Karpas-422 (cell line): ENCODE measurements around the gene SLC20A1. TPM values are rescaled to one million over a fixed set of nuclear protein-coding genes. Genes with fewer than 3 reads are reported as not detected.

Experiments
- DNase-seq: peaks from one replicate; pipeline ENCODE4 v3.0.0-alpha.2; 2015
- H2AFZ ChIP-seq: fragments of 200-600 bp; sonication (generic); 2 replicates; pipeline ENCODE4 v1.6.1; 2014; ENCODE audit warnings: antibody characterized with exemption, low read length, mixed read lengths
- H3K27ac ChIP-seq: fragments of 200-600 bp; sonication (generic); 2 replicates; pipeline ENCODE4 v1.5.1; 2014; ENCODE audit warnings: mild to moderate bottlenecking, low read length, moderate library complexity
- H3K27me3 ChIP-seq: fragments of 200-600 bp; sonication (generic); 2 replicates; pipeline ENCODE4 v1.6.1; 2014; ENCODE audit warnings: low read length, mixed read lengths
- H3K36me3 ChIP-seq: fragments of 200-600 bp; sonication (generic); 2 replicates; pipeline ENCODE4 v1.6.1; 2014; ENCODE audit warnings: low read length, mixed read lengths; ENCODE audit not compliant: insufficient read depth
- H3K4me1 ChIP-seq: fragments of 200-600 bp; sonication (generic); 2 replicates; pipeline ENCODE4 v1.6.1; 2014; ENCODE audit warnings: mild to moderate bottlenecking, low read length, mixed read lengths
- H3K4me2 ChIP-seq: fragments of 200-600 bp; sonication (generic); 2 replicates; pipeline ENCODE4 v1.6.1; 2014; ENCODE audit warnings: low read length, low read depth, mild to moderate bottlenecking; ENCODE audit not compliant: poor library complexity, severe bottlenecking
- H3K4me3 ChIP-seq: fragments of 200-600 bp; sonication (generic); 2 replicates; pipeline ENCODE4 v1.5.1; 2014; ENCODE audit warnings: mild to moderate bottlenecking, antibody characterized with exemption, low read length, mixed read lengths
- H3K79me2 ChIP-seq: fragments of 200-600 bp; sonication (generic); 2 replicates; pipeline ENCODE4 v1.6.1; 2014; ENCODE audit warnings: mild to moderate bottlenecking, low read length, mixed read lengths
- H3K9ac ChIP-seq: fragments of 200-600 bp; sonication (generic); 2 replicates; pipeline ENCODE4 v1.6.0; 2014; ENCODE audit warnings: low read length
- H3K9me2 ChIP-seq: fragments of 200-600 bp; sonication (generic), shearing (Covaris generic); replicated peaks from 2 replicates; pipeline ENCODE4 v1.6.0; 2014; ENCODE audit warnings: mild to moderate bottlenecking, low read length, moderate library complexity; ENCODE audit not compliant: insufficient read depth
- H3K9me3 ChIP-seq: fragments of 300-700, 200-600 bp; sonication (generic); 2 replicates; pipeline ENCODE4 v1.6.1; 2014; ENCODE audit warnings: low read length, mixed read lengths
- H4K20me1 ChIP-seq: fragments of 200-600 bp; sonication (generic); 2 replicates; pipeline ENCODE4 v1.6.1; 2014; ENCODE audit warnings: mild to moderate bottlenecking, antibody characterized with exemption, low read length, low read depth; ENCODE audit not compliant: insufficient read depth
- total RNA-seq: library from RNA; depleted of rRNA; stranded (reverse); fragments of >200 nt; shearing (Covaris generic); gene quantifications from 2 replicates; pipeline ENCODE4 v1.2.3, GENCODE V29; 2014; ENCODE audit warnings: low replicate concordance

The SLC20A1 gene
- total RNA-seq, 1 experiment from 2014 or later, result 48.4 TPM

GRCh38 chr2:112629224-112629623, 16.5 kb upstream of the SLC20A1 start:
- Histone ChIP-seq H3K4me1 (peaks cover 9% of the 10 kb centered on the region), H3K27me3 (no peaks in the 10 kb centered on the region), H3K9me3 (no peaks in the 10 kb centered on the region), H3K9ac (no peak overlapping the region), H3K79me2 (no peaks in the 10 kb centered on the region), H3K36me3 (no peaks in the 10 kb centered on the region), H3K27ac (no peak overlapping the region), H2AFZ (no peak overlapping the region), H3K4me2 (no peak overlapping the region), H4K20me1 (no peaks in the 10 kb centered on the region), H3K4me3 (no peak overlapping the region), H3K9me2 (no peaks in the 10 kb centered on the region)
- DNase-seq, result no peak

GRCh38 chr2:112629823-112630222, 15.9 kb upstream of the SLC20A1 start:
- Histone ChIP-seq H2AFZ (no peak overlapping the region), H3K9ac (no peak overlapping the region)

GRCh38 chr2:112630268-112630667, 15.5 kb upstream of the SLC20A1 start:
- H3K9me3 ChIP-seq, result no peaks in the 10 kb centered on the region
- peaks cover 9% of the 10 kb centered on the region for H3K4me1 ChIP-seq
- no peak overlapping the region for H3K9ac ChIP-seq
- no peaks in the 10 kb centered on the region for H3K9me2 ChIP-seq
- no peak overlapping the region for H3K4me2 ChIP-seq
- no peaks in the 10 kb centered on the region for H3K79me2 ChIP-seq
- H3K4me3 ChIP-seq, result no peak overlapping the region
- no peak overlapping the region for H3K27ac ChIP-seq
- no peak for DNase-seq
- no peaks in the 10 kb centered on the region for H4K20me1 ChIP-seq
- H2AFZ ChIP-seq, result no peak overlapping the region
- H3K27me3 ChIP-seq, result no peaks in the 10 kb centered on the region
- no peaks in the 10 kb centered on the region for H3K36me3 ChIP-seq

More at GRCh38 chr2:112629823-112630222, 15.9 kb upstream of the SLC20A1 start:
- H3K9me2 ChIP-seq, result no peaks in the 10 kb centered on the region
- no peak overlapping the region for H3K27ac ChIP-seq
- H3K36me3 ChIP-seq, result no peaks in the 10 kb centered on the region
- H3K4me1 ChIP-seq, result peaks cover 9% of the 10 kb centered on the region
- H3K4me3 ChIP-seq, result no peak overlapping the region
- no peaks in the 10 kb centered on the region for H3K79me2 ChIP-seq
- H3K9me3 ChIP-seq, result no peaks in the 10 kb centered on the region
- H3K4me2 ChIP-seq, result no peak overlapping the region
- no peaks in the 10 kb centered on the region for H3K27me3 ChIP-seq
- DNase-seq, result no peak
- H4K20me1 ChIP-seq, result no peaks in the 10 kb centered on the region

- Histone ChIP-seq H3K4me3 (no peak overlapping the region), H2AFZ (no peak overlapping the region), H3K9me3 (no peaks in the 10 kb centered on the region)
Observed at GRCh38 chr2:112633708-112634107, 12.0 kb upstream of the SLC20A1 start.

GRCh38 chr2:112634153-112634873, 11.4 kb upstream of the SLC20A1 start:
- Histone ChIP-seq H3K4me1 (peaks cover 5% of the 10 kb centered on the region; the same call in 1 of the 2 replicates), H3K4me2 (no peak overlapping the region)

More at GRCh38 chr2:112633708-112634107, 12.0 kb upstream of the SLC20A1 start:
- no peaks in the 10 kb centered on the region for H3K9me2 ChIP-seq
- H4K20me1 ChIP-seq, result no peaks in the 10 kb centered on the region
- no peak overlapping the region for H3K27ac ChIP-seq
- no peak overlapping the region for H3K9ac ChIP-seq
- peaks cover 5% of the 10 kb centered on the region; the same call in 1 of the 2 replicates for H3K4me1 ChIP-seq
- no peaks in the 10 kb centered on the region for H3K79me2 ChIP-seq
- DNase-seq, result no peak
- H3K27me3 ChIP-seq, result no peaks in the 10 kb centered on the region
- no peak overlapping the region for H3K4me2 ChIP-seq
- no peaks in the 10 kb centered on the region for H3K36me3 ChIP-seq

GRCh38 chr2:112634874-112635157, 10.9 kb upstream of the SLC20A1 start:
- H3K9me3 ChIP-seq, result no peaks in the 10 kb centered on the region
- no peak overlapping the region for H2AFZ ChIP-seq
- no peaks in the 10 kb centered on the region for H3K36me3 ChIP-seq
- H3K9me2 ChIP-seq, result no peaks in the 10 kb centered on the region
- H3K4me3 ChIP-seq, result no peak overlapping the region
- no peak overlapping the region for H3K9ac ChIP-seq
- DNase-seq, result no peak
- H3K27ac ChIP-seq, result no peak overlapping the region
- no peaks in the 10 kb centered on the region for H3K27me3 ChIP-seq
- peaks cover 5% of the 10 kb centered on the region; the same call in 1 of the 2 replicates for H3K4me1 ChIP-seq
- H4K20me1 ChIP-seq, result no peaks in the 10 kb centered on the region
- H3K4me2 ChIP-seq, result no peak overlapping the region
- H3K79me2 ChIP-seq, result no peaks in the 10 kb centered on the region

More at GRCh38 chr2:112634153-112634873, 11.4 kb upstream of the SLC20A1 start:
- Histone ChIP-seq H3K9me2 (no peaks in the 10 kb centered on the region), H3K27me3 (no peaks in the 10 kb centered on the region), H3K4me3 (no peak overlapping the region), H3K27ac (no peak overlapping the region), H3K79me2 (no peaks in the 10 kb centered on the region), H2AFZ (no peak overlapping the region), H3K9me3 (no peaks in the 10 kb centered on the region), H3K9ac (no peak overlapping the region), H4K20me1 (no peaks in the 10 kb centered on the region), H3K36me3 (no peaks in the 10 kb centered on the region)
- DNase-seq, result no peak

GRCh38 chr2:112636605-112637288, 9.0 kb upstream of the SLC20A1 start:
- Histone ChIP-seq H3K36me3 (no peaks in the 10 kb centered on the region), H3K79me2 (no peaks in the 10 kb centered on the region), H3K4me2 (no peak overlapping the region), H2AFZ (no peak overlapping the region), H4K20me1 (no peaks in the 10 kb centered on the region), H3K4me1 (peaks cover 2% of the 10 kb centered on the region; the same call in 1 of the 2 replicates), H3K27ac (no peak overlapping the region), H3K4me3 (no peak overlapping the region), H3K9me3 (no peaks in the 10 kb centered on the region), H3K27me3 (no peaks in the 10 kb centered on the region), H3K9ac (no peak overlapping the region), H3K9me2 (no peaks in the 10 kb centered on the region)
- no peak for DNase-seq

GRCh38 chr2:112637289-112637660, 8.5 kb upstream of the SLC20A1 start:
- Histone ChIP-seq H2AFZ (no peak overlapping the region), H3K9me3 (no peaks in the 10 kb centered on the region), H3K27me3 (no peaks in the 10 kb centered on the region), H3K27ac (no peak overlapping the region), H3K36me3 (no peaks in the 10 kb centered on the region), H3K4me2 (no peak overlapping the region), H3K4me1 (peaks cover 3% of the 10 kb centered on the region; the same call in 1 of the 2 replicates), H3K9ac (no peak overlapping the region), H3K79me2 (no peaks in the 10 kb centered on the region), H4K20me1 (no peaks in the 10 kb centered on the region), H3K9me2 (no peaks in the 10 kb centered on the region), H3K4me3 (no peak overlapping the region)
- no peak for DNase-seq
